ENCODE measurements around the gene EHMT2. TPM values are rescaled to one million over a fixed set of nuclear protein-coding genes. Genes with fewer than 3 reads are reported as not detected.

Gene EHMT2
- total RNA-seq, 4 donors from 2014 or later, result 38.2 to 63.9 (median 46.8) TPM

- H3K4me1 ChIP-seq, result peaks cover 0 to 46% (median 12%) of the 10 kb centered on the region in 4 donors
- H3K9me3 ChIP-seq, result no peaks in the 10 kb centered on the region
- peak overlapping the region; percentile 59 to 92 (median 82) for H3K4me3 ChIP-seq
- H3K27ac ChIP-seq, result peak overlapping the region; percentile 87 to 92 (median 89)
- H3K36me3 ChIP-seq, result peaks cover 2 to 49% (median 11%) of the 10 kb centered on the region in 3 donors
- WGBS, 2 donors, result 1 to 4% methylated on average over 8 to 23 of the region's 62 CpGs
- TF ChIP-seq CTCF (IDR thresholded peaks at IDR 0.05) (no peak), EP300 (IDR thresholded peaks at IDR 0.05) (no peak)
- no peak for DNase-seq (ENCODE audit: low spot score in 2 of 2)
- H3K27me3 ChIP-seq, result no peaks in the 10 kb centered on the region
Observed at GRCh38 chr6:31896856-31897611, 464 bp downstream of the EHMT2 start.

GRCh38 chr6:31896493-31896855, 1.0 kb downstream of the EHMT2 start:
- H3K4me3 ChIP-seq, result peak overlapping the region; percentile 59 to 92 (median 82)
- TF ChIP-seq POLR2A (IDR thresholded peaks at IDR 0.05), result no peak
- TF ChIP-seq EP300 (IDR thresholded peaks at IDR 0.05), result no peak
- peak overlapping the region; percentile 87 to 92 (median 89) for H3K27ac ChIP-seq
- no peak for DNase-seq (ENCODE audit: low spot score in 2 of 2)
- peaks cover 2 to 55% (median 15%) of the 10 kb centered on the region in 3 donors for H3K36me3 ChIP-seq
- 24 to 41% methylated on average over 4 of the region's 4 CpGs for WGBS, 2 donors
- H3K4me1 ChIP-seq, result peaks cover 0 to 46% (median 12%) of the 10 kb centered on the region in 4 donors
- H3K27me3 ChIP-seq, result no peaks in the 10 kb centered on the region
- H3K9me3 ChIP-seq, result no peaks in the 10 kb centered on the region

- Histone ChIP-seq H3K4me1 (peaks cover 0 to 13% (median 3%) of the 10 kb centered on the region in 4 donors), H3K4me3 (no peak overlapping the region), H3K27me3 (no peaks in the 10 kb centered on the region), H3K36me3 (peaks cover 2 to 85% (median 19%) of the 10 kb centered on the region in 3 donors), H3K9me3 (no peaks in the 10 kb centered on the region), H3K27ac (no peak overlapping the region)
- 75 to 77% methylated on average over 6 of the region's 6 CpGs for WGBS, 2 donors
- TF ChIP-seq POLR2A (IDR thresholded peaks at IDR 0.05), result no peak
- no peak for TF ChIP-seq CTCF (IDR thresholded peaks at IDR 0.05)
- TF ChIP-seq EP300 (IDR thresholded peaks at IDR 0.05), result no peak
- DNase-seq (ENCODE audit: low spot score in 2 of 2), result no peak
Observed at GRCh38 chr6:31892821-31893220, 4.7 kb downstream of the EHMT2 start.

- Histone ChIP-seq H3K27ac (no peak overlapping the region), H3K9me3 (no peaks in the 10 kb centered on the region), H3K4me3 (no peak overlapping the region), H3K36me3 (peaks cover 0 to 100% (median 30%) of the 10 kb centered on the region in 3 donors), H3K27me3 (no peaks in the 10 kb centered on the region), H3K4me1 (no peaks in the 10 kb centered on the region)
- no peak for DNase-seq (ENCODE audit: low spot score in 2 of 2)
- TF ChIP-seq EP300 (IDR thresholded peaks at IDR 0.05), result no peak
- no peak for TF ChIP-seq CTCF (IDR thresholded peaks at IDR 0.05)
- no peak for TF ChIP-seq POLR2A (IDR thresholded peaks at IDR 0.05)
- WGBS, 2 donors, result 92 to 96% methylated on average over 3 of the region's 3 CpGs
Observed at GRCh38 chr6:31889331-31889972, 8.0 kb downstream of the EHMT2 start.

- TF ChIP-seq POLR2A (IDR thresholded peaks at IDR 0.05) (no peak), CTCF (IDR thresholded peaks at IDR 0.05) (peak; percentile 32 to 61 (median 56))
- DNase-seq (ENCODE audit: low spot score in 2 of 2), result no peak
- H3K36me3 ChIP-seq, result peaks cover 3 to 100% (median 37%) of the 10 kb centered on the region in 3 donors
Observed at GRCh38 chr6:31888276-31889258, 8.9 kb downstream of the EHMT2 start.

More at GRCh38 chr6:31888276-31889258, 8.9 kb downstream of the EHMT2 start:
- 77 to 81% methylated on average over 36 to 41 of the region's 43 CpGs for WGBS, 2 donors
- Histone ChIP-seq H3K4me1 (no peaks in the 10 kb centered on the region), H3K27me3 (no peaks in the 10 kb centered on the region), H3K27ac (peak overlapping the region in 1 of 4 donors; percentile 26), H3K9me3 (no peaks in the 10 kb centered on the region), H3K4me3 (no peak overlapping the region)
